ENCODE measurements around the gene CEP350.

- no peak for TF ChIP-seq MXI1 (IDR thresholded peaks at IDR 0.05; ENCODE audit: borderline replicate concordance, low read depth, low read length)
- TF ChIP-seq, protein P1, sequence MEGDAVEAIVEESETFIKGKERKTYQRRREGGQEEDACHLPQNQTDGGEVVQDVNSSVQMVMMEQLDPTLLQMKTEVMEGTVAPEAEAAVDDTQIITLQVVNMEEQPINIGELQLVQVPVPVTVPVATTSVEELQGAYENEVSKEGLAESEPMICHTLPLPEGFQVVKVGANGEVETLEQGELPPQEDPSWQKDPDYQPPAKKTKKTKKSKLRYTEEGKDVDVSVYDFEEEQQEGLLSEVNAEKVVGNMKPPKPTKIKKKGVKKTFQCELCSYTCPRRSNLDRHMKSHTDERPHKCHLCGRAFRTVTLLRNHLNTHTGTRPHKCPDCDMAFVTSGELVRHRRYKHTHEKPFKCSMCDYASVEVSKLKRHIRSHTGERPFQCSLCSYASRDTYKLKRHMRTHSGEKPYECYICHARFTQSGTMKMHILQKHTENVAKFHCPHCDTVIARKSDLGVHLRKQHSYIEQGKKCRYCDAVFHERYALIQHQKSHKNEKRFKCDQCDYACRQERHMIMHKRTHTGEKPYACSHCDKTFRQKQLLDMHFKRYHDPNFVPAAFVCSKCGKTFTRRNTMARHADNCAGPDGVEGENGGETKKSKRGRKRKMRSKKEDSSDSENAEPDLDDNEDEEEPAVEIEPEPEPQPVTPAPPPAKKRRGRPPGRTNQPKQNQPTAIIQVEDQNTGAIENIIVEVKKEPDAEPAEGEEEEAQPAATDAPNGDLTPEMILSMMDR (conservative IDR thresholded peaks at IDR 0.05; ENCODE audit: low read depth, low read length): no peak
- no peak for TF ChIP-seq RFX5 (IDR thresholded peaks at IDR 0.05; ENCODE audit: low read depth, low read length)
- no peak for TF ChIP-seq POLR2A (IDR thresholded peaks at IDR 0.05; ENCODE audit: low read depth, low read length)
- peak; percentile 76; the same call in 1 of the 2 replicates for TF ChIP-seq FOS (IDR thresholded peaks at IDR 0.05; ENCODE audit: low read depth, low read length)
- peak; percentile 79 for TF ChIP-seq RCOR1 (IDR thresholded peaks at IDR 0.05; ENCODE audit: insufficient replicate concordance, low read length)
- no peak for TF ChIP-seq RAD21 (IDR thresholded peaks at IDR 0.05; ENCODE audit: low read length)
Observed at GRCh38 chr1:180151508-180151907, 196.9 kb downstream of the CEP350 start.
